H9 (cell line): ENCODE results near the gene POLR1D. TPM values are rescaled to one million over a fixed set of nuclear protein-coding genes. Genes with fewer than 3 reads are reported as not detected.

ENCODE experiments used
- DNase-seq: peaks from one replicate; pipeline ENCODE4 v3.0.0-alpha.2; 2017
- H2AFZ ChIP-seq: one replicate; pipeline ENCODE4 v1.6.1; 2013; ENCODE audit warnings: mild to moderate bottlenecking, low read length, control low read depth, moderate library complexity
- H2AK5ac ChIP-seq: 2 replicates; pipeline ENCODE4 v1.6.1; 2013; ENCODE audit warnings: low read length, control low read depth, mixed read lengths; ENCODE audit not compliant: insufficient read length
- H2BK120ac ChIP-seq: one replicate; pipeline ENCODE4 v1.6.1; 2013; ENCODE audit warnings: low read depth, mild to moderate bottlenecking, low read length, control low read depth, inconsistent platforms; ENCODE audit not compliant: poor library complexity, severe bottlenecking
- H2BK12ac ChIP-seq: 2 replicates; pipeline ENCODE4 v1.6.1; 2013; ENCODE audit warnings: low read length, control low read depth, mixed read lengths, low read depth; ENCODE audit not compliant: insufficient read length
- H2BK15ac ChIP-seq: 2 replicates; pipeline ENCODE4 v1.6.1; 2013; ENCODE audit warnings: low read depth, low read length, control low read depth
- H2BK20ac ChIP-seq: one replicate; pipeline ENCODE4 v1.6.1; 2013; ENCODE audit warnings: low read depth, mild to moderate bottlenecking, low read length, control low read depth, inconsistent platforms; ENCODE audit not compliant: poor library complexity, severe bottlenecking
- H2BK5ac ChIP-seq: 2 replicates; pipeline ENCODE4 v1.6.1; 2013; ENCODE audit warnings: low read length, control low read depth, mixed read lengths; ENCODE audit not compliant: insufficient read length
- H3K14ac ChIP-seq: 2 replicates; pipeline ENCODE4 v1.6.1; 2013; ENCODE audit warnings: low read length, control low read depth; ENCODE audit not compliant: insufficient read depth
- H3K18ac ChIP-seq: 2 replicates; pipeline ENCODE4 v1.6.1; 2013; ENCODE audit warnings: low read depth, mild to moderate bottlenecking, mixed read lengths, low read length, control low read depth; ENCODE audit not compliant: insufficient read length
- H3K23ac ChIP-seq: 2 replicates; pipeline ENCODE4 v1.6.1; 2013; ENCODE audit warnings: low read length, control low read depth, mixed read lengths, low read depth; ENCODE audit not compliant: insufficient read length
- H3K23me2 ChIP-seq: 2 replicates; pipeline ENCODE4 v1.6.1; 2013; ENCODE audit warnings: low read depth, mild to moderate bottlenecking, mixed read lengths, low read length, control low read depth; ENCODE audit not compliant: insufficient read length, poor library complexity, severe bottlenecking
- H3K27ac ChIP-seq: 2 replicates; pipeline ENCODE4 v1.5.1; 2013; ENCODE audit warnings: low read length, control low read depth, mixed read lengths, low read depth; ENCODE audit not compliant: insufficient read length
- H3K27me3 ChIP-seq: 2 replicates; pipeline ENCODE4 v1.6.1; 2013; ENCODE audit warnings: low read length, control low read depth, inconsistent platforms; ENCODE audit not compliant: insufficient read depth
- H3K4ac ChIP-seq: 2 replicates; pipeline ENCODE4 v1.6.1; 2013; ENCODE audit warnings: low read depth, mild to moderate bottlenecking, control low read depth, inconsistent platforms, low read length, moderate library complexity
- H3K4me1 ChIP-seq: 2 replicates; pipeline ENCODE4 v1.6.1; 2013; ENCODE audit warnings: low read length, control low read depth, inconsistent platforms; ENCODE audit not compliant: insufficient read depth
- H3K4me2 ChIP-seq: 2 replicates; pipeline ENCODE4 v1.6.1; 2013; ENCODE audit warnings: low read length, control low read depth, mixed read lengths; ENCODE audit not compliant: insufficient read length, insufficient read depth
- H3K56ac ChIP-seq: 2 replicates; pipeline ENCODE4 v1.6.1; 2013; ENCODE audit warnings: low read depth, mild to moderate bottlenecking, mixed read lengths, low read length, control low read depth; ENCODE audit not compliant: insufficient read length
- H3K79me1 ChIP-seq: 2 replicates; pipeline ENCODE4 v1.6.1; 2013; ENCODE audit warnings: low read depth, mild to moderate bottlenecking, moderate library complexity, low read length, control low read depth, inconsistent platforms; ENCODE audit not compliant: insufficient read depth, poor library complexity, severe bottlenecking
- H3K79me2 ChIP-seq: 2 replicates; pipeline ENCODE4 v1.6.1; 2013; ENCODE audit warnings: low read length, control low read depth, inconsistent platforms; ENCODE audit not compliant: insufficient read depth
- H3K9ac ChIP-seq: 2 replicates; pipeline ENCODE4 v1.6.1; 2013; ENCODE audit warnings: low read length, control low read depth, mixed read lengths; ENCODE audit not compliant: insufficient read length; ENCODE audit errors: extremely low read depth
- H3K9me3 ChIP-seq: one replicate; pipeline ENCODE4 v1.6.1; 2013; ENCODE audit warnings: low read depth, low read length, inconsistent platforms; ENCODE audit not compliant: control insufficient read depth
- H3T11ph ChIP-seq: one replicate; pipeline ENCODE4 v1.6.1; 2013; ENCODE audit warnings: mild to moderate bottlenecking, low read length, control low read depth, inconsistent platforms
- H4K20me1 ChIP-seq: one replicate; pipeline ENCODE4 v1.6.1; 2013; ENCODE audit not compliant: control insufficient read depth, insufficient read length, insufficient read depth
- H4K5ac ChIP-seq: 2 replicates; pipeline ENCODE4 v1.6.1; 2013; ENCODE audit warnings: low read depth, mild to moderate bottlenecking, mixed read lengths, low read length, control low read depth; ENCODE audit not compliant: insufficient read length
- H4K8ac ChIP-seq: replicated peaks from 2 replicates; pipeline ENCODE4 v1.6.1; 2013; ENCODE audit warnings: low read length, control low read depth, mixed read lengths, low read depth; ENCODE audit not compliant: insufficient read length
- H4K91ac ChIP-seq: 2 replicates; pipeline ENCODE4 v1.6.1; 2013; ENCODE audit warnings: low read depth, mild to moderate bottlenecking, moderate library complexity, mixed read lengths, low read length, control low read depth; ENCODE audit not compliant: insufficient read length
- H3K27ac Mint-ChIP-seq, 3 experiments: 2 replicates in 2 of 3; 3 replicates in 1 of 3; pipeline ENCODE4 v1.8.0; 2020 to 2021; ENCODE audit warnings: mixed read lengths in 3 of 3, mild to moderate bottlenecking in 1 of 3, moderate library complexity in 1 of 3
- H3K27me3 Mint-ChIP-seq: 2 replicates; pipeline ENCODE4 v1.8.0; 2021; ENCODE audit warnings: low read depth, mild to moderate bottlenecking, moderate library complexity, mixed read lengths
- H3K36me3 Mint-ChIP-seq, 3 experiments: 2 replicates in 2 of 3; 3 replicates in 1 of 3; pipeline ENCODE4 v1.8.0; 2020 to 2021; ENCODE audit warnings: low read depth in 3 of 3, mixed read lengths in 3 of 3; ENCODE audit not compliant: insufficient read depth in 1 of 3
- H3K4me1 Mint-ChIP-seq, 2 experiments: 2 replicates each; pipeline ENCODE4 v1.8.0; 2020; ENCODE audit warnings: mixed read lengths in 2 of 2
- H3K4me3 Mint-ChIP-seq, 2 experiments: 2 replicates in 1 of 2; 3 replicates in 1 of 2; pipeline ENCODE4 v1.8.0; 2020 to 2021; ENCODE audit warnings: mild to moderate bottlenecking in 2 of 2, mixed read lengths in 2 of 2, moderate library complexity in 1 of 2
- H3K9me3 Mint-ChIP-seq, 2 experiments: 2 replicates in 1 of 2; 3 replicates in 1 of 2; pipeline ENCODE4 v1.8.0; 2020; ENCODE audit warnings: mild to moderate bottlenecking in 2 of 2, mixed read lengths in 2 of 2, moderate library complexity in 1 of 2
- CTCF ChIP-seq: fragments of 200-600 bp; sonication (generic); conservative IDR thresholded peaks from 3 replicates; pipeline ENCODE4 v1.8.0; 2021; ENCODE audit warnings: antibody characterized with exemption, mild to moderate bottlenecking
- total RNA-seq: library from RNA; stranded (reverse); gene quantifications from 2 replicates; pipeline ENCODE4 v1.2.1, GENCODE V29; 2021

Gene POLR1D
- total RNA-seq, 1 experiment from 2014 or later: 167 TPM

GRCh38 chr13:27658546-27658945 lies 36.9 kb downstream of the POLR1D start:
- no peak overlapping the region for H2BK20ac ChIP-seq
- no peak for TF ChIP-seq CTCF
- no peak overlapping the region for H3K4me2 ChIP-seq
- no peak overlapping the region for H3K56ac ChIP-seq
- no peak overlapping the region for H3K27ac ChIP-seq
- no peak overlapping the region for H3K18ac ChIP-seq
- no peaks in the 10 kb centered on the region for H3K4me1 ChIP-seq
- no peak overlapping the region for H2AK5ac ChIP-seq
- H3K4me1 Mint-ChIP-seq: peaks cover 4 to 10% of the 10 kb centered on the region in 2 experiments; a peak in 2 of 4 replicates
- no peak overlapping the region for H3K9ac ChIP-seq
- no peaks in the 10 kb centered on the region for H3K27me3 Mint-ChIP-seq
- no peak overlapping the region for H3K4ac ChIP-seq
- no peak overlapping the region for H4K91ac ChIP-seq
- no peaks in the 10 kb centered on the region for H3K9me3 ChIP-seq
- H3K79me2 ChIP-seq: no peaks in the 10 kb centered on the region
- no peaks in the 10 kb centered on the region for H4K20me1 ChIP-seq
- H3K27ac Mint-ChIP-seq: peak overlapping the region in 1 of 3 experiments; percentile 33; a peak in 1 of 7 replicates
- no peak overlapping the region for H3K23ac ChIP-seq
- H4K5ac ChIP-seq: no peak overlapping the region
- no peaks in the 10 kb centered on the region; a peak in 2 of 7 replicates for H3K36me3 Mint-ChIP-seq
- no peaks in the 10 kb centered on the region for H3K23me2 ChIP-seq
- H3K27me3 ChIP-seq: no peaks in the 10 kb centered on the region
- no peak for DNase-seq
- no peak overlapping the region for H4K8ac ChIP-seq
- no peak overlapping the region for H2BK120ac ChIP-seq
- no peak overlapping the region for H2AFZ ChIP-seq
- no peak overlapping the region for H3K4me3 Mint-ChIP-seq
- no peaks in the 10 kb centered on the region for H3K9me3 Mint-ChIP-seq
- H3T11ph ChIP-seq: no peak overlapping the region
- H3K14ac ChIP-seq: no peak overlapping the region
- H2BK5ac ChIP-seq: no peak overlapping the region
- H3K79me1 ChIP-seq: no peaks in the 10 kb centered on the region
- no peak overlapping the region for H2BK12ac ChIP-seq
- H2BK15ac ChIP-seq: no peak overlapping the region
